Suppressor macrophage (primary cell): ENCODE measurements around the gene LRRFIP2.
"Not testable (repeated sequence)": the region's sequence is repeated elsewhere in the genome, so short reads cannot be mapped to it uniquely, and the experiment has no call there.

Experiments
- DNase-seq, 4 experiments: peaks; one replicate each; pipeline ENCODE4 v3.0.0-alpha.2; 2020 to 2022

The LRRFIP2 gene

GRCh38 chr3:37140899-37141541 is 33.4 kb downstream of the LRRFIP2 start:
- DNase-seq: no peak

DNA sequence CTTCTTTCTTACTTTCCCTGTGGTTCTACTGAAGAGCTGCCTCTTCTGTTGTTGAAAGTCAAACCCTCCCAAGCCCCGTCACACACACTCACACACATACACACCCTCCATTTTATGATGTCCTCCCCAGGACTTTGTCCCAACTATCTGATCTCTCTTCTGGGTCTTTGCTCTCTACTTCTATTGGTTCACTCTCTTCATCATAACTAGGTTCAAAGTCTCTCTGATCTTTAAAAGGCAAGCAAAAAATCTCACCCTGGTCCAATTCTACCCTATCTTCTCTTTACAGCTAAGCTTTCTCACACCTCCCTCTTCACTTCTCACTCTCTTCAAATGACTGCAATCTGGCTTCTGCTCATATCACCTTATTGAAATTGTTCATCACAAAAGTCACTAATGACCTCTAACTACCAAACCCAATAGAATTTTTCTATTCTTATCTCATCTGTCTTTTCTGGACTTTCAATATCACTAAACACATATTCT is 34.8 kb downstream of the LRRFIP2 start:
- DNase-seq: no peak

DNA sequence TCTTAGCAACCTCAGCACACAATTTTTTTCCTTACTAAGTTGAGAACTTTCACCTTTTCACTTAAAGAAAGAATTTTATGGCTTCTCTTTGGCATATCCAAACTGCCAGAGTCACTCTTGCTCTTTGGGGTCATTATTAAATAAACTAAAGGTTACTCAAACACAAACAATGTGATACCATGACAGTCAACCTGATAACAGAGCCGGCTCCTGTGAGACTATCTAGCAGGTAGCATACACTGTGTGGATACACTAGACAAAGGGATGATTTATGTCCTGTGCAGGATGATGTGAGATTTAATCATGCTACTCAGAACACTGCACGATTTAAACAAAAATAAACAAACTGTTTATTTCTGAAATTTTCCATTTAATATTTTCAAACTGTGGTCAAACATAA is 35.6 kb downstream of the LRRFIP2 start:
- no peak for DNase-seq

DNA sequence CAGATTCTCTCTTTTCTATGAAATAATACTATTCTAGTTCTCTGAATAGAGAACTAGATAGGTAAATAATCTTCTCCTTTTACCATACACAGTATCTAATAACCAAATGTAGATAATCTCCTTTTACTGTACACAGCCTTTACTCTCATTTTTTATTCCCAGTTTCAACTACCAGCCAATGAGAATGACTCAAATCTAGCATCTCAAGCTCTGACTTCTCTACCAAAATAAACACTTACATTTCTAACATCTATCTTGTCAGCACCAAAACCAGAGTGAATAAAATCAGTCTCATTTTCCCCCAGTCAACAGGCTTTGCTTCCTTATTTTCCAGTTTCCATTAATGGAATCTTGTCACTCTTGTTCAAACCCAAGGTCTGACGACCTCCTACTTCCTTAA is 36.9 kb downstream of the LRRFIP2 start:
- DNase-seq: no peak

DNA sequence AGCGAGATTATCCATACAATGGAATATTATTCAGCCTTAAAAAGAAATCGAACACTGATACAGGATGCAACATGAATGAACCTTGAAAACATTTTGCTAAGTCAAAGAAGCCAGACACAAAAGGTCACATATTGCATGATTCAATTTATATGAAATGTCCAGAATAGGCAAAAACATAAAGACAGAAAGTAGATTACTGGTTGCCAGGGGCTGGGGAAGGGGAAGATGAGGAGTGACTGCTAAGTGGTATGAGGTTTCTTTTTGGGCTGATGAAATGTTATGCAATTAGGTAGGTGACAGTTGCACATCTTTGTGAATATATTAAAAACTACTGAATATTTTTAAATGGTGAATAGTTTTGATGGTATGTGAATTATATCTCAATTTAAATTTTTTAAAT is 38.3 kb downstream of the LRRFIP2 start:
- peak in 1 of 4 experiments; percentile 9 for DNase-seq

GRCh38 chr3:37135561-37135960 is 38.8 kb downstream of the LRRFIP2 start:
- DNase-seq: no peak

- no peak for DNase-seq
These were observed 42.0 kb downstream of the LRRFIP2 start for GRCh38 chr3:37132334-37132733.

GRCh38 chr3:37131860-37132144 is 42.6 kb downstream of the LRRFIP2 start:
- DNase-seq: no peak

DNA sequence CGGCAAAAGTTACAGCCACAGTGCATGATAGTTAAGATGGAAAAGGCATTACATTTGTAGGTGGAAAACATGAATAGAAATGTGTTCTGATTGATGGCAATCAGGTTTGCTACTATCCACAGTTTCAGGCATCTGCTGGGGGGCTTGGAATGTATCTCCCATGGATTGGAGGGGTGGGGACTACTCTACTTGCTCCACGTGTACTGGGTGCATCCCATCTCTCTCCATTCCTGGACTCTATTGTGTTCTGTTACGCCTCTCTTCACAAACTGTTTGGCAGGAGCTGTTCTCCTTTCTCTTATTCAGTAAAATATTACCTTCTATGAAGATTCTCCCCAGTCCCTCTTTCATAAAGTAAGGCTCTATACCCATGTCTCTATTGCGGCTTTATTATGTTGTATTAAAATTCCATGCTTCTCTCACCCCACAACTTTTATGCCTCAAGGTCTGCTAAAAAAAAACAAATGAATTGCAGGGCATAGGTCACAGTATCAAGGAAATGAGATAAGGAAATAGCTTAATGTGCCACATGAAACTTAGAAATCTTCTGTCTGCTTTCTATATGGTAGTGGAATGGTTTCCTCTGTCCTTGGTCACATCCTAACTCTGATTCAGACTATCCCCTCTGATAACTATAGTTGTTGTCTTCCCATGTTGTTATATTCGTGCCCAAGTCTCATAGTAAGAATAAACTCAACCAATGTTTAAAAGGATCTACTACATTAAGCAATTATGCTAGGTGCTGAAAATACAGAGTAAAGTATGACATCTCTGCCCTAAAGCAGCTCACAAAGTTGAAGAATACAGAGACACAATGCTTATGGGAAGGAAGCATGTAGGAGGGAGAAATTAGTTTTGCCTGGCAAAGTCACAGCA is 43.2 kb downstream of the LRRFIP2 start:
- DNase-seq: no peak

DNA sequence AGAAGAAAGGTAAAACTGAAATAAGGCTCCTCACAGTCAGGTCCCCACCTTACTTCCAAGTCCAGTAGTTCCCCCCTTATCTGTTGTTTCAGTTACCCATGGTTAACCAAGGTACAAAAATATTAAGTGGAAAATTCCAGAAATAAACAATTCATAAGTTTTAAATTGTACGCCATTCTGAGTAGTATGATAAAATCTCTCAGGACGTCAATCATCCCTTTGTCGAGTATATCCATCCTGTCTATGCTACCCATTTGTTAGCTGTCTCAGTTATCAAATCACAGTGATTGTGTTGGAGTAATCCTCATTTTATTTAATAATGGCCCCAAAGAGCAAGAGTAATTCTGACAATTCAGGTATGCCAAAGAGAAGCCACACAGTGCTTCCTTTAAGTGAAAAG is 43.9 kb downstream of the LRRFIP2 start:
- no peak for DNase-seq

DNA sequence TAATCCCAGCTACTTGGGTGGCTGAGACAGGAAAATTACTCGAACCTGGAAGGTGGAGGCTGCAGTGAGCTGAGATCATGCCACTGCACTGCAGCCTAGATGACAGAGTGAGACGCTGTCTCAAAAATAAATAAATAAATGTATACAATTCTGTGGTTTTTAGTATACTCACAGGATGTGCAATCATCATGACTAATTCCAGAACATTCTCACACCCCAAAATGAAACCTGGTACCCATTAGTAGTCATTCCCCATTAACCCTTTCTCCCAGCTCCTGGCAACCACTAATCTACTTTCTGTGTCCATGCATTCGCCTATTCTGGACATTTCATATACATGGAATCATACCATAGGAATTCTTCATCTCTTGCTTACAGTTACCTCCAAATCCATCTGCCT is 44.5 kb downstream of the LRRFIP2 start:
- no peak for DNase-seq

GRCh38 chr3:37127340-37127739 is 47.0 kb downstream of the LRRFIP2 start:
- no peak for DNase-seq

DNA sequence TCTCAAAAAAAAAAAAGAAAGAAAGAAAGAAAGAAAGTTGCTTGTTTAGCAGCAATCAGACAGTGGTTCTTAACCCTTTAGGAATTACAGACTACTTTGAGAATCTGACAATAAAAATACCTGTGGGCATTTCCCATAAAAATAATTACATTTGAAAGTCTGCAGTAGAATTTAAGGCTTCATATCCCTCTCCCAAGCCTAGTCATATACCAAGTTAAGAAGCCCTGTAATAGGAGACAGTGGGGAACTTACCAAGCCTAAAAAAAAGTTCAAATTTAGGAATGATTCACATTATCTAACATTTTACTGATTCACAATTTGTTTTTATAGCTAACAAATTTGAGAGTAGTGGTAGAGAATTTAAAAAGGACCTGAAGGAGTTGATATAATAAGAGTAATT is 47.5 kb downstream of the LRRFIP2 start:
- no peak for DNase-seq

- no peak for DNase-seq
These were observed 48.9 kb downstream of the LRRFIP2 start for GRCh38 chr3:37125195-37126073.

- DNase-seq: peak in 1 of 4 experiments; percentile 16
These were observed 49.9 kb downstream of the LRRFIP2 start for GRCh38 chr3:37124435-37124834.

- no peak for DNase-seq
These were observed 51.1 kb downstream of the LRRFIP2 start for GRCh38 chr3:37123292-37123691.

GRCh38 chr3:37122069-37122468 is 52.3 kb downstream of the LRRFIP2 start:
- not testable (repeated sequence) for DNase-seq

DNA sequence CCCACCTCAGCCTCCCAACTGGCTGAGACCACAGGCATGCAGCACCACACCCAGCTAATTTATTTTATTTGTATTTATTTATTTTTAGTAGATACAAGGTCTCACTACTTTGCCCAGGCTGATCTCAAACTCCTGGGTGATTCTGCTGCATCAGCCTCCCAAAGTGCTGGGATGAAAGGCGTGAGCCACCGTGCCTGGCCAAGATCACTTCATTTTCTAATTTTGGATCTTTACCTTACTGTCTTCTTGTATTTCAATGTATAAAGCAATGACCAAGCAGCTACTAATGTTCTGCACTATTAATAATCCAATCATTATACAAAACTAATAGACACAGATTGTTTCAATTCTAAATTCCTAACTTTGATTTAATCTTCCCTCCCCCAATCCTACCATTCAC is 56.2 kb downstream of the LRRFIP2 start:
- no peak for DNase-seq

DNA sequence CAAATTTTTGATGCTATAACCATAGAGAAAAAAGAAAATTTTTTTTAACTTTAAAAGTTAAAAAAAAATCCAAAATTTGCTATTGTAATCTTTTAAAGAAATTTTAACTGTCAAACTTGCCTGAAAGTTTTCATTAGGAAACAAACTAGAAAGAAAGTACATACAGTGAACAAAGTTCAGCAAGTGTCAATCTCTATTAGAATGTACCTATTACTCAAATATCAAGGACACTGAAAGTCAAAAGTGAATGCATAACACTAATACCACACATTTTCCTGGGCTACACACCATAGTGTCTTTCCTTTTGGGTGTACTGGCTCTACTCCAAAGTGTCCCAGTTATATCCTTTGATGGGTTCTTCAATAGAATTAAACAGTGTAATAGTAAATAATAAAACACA is 56.8 kb downstream of the LRRFIP2 start:
- DNase-seq: no peak

- DNase-seq: peak in 2 of 4 experiments; percentile 29 to 38
These were observed 57.4 kb downstream of the LRRFIP2 start for GRCh38 chr3:37116998-37117397.

- DNase-seq: peak in 1 of 4 experiments; percentile 23
These were observed 58.9 kb downstream of the LRRFIP2 start for GRCh38 chr3:37115446-37115845.

GRCh38 chr3:37114251-37115145 is 59.9 kb downstream of the LRRFIP2 start:
- DNase-seq: peak in 3 of 4 experiments; percentile 1 to 75 (median 61)
